GM23248 (cell line): Measurements from ENCODE around the gene PRAMEF33.
"Not testable (repeated sequence)": the region's sequence is repeated elsewhere in the genome, so short reads cannot be mapped to it uniquely, and the experiment has no call there.

Experiments
- EZH2 ChIP-seq: fragments of 200-600 bp; sonication (generic); IDR thresholded peaks from 2 replicates; pipeline ENCODE4 v1.6.1; 2018; ENCODE audit warnings: antibody characterized with exemption, mild to moderate bottlenecking; ENCODE audit not compliant: insufficient read depth, poor library complexity, severe bottlenecking
- EZH2phosphoT487 ChIP-seq: fragments of 200-600 bp; sonication (generic); IDR thresholded peaks from 2 replicates; pipeline ENCODE4 v1.6.1; 2018; ENCODE audit warnings: antibody characterized with exemption, moderate library complexity, mild to moderate bottlenecking, low read depth; ENCODE audit not compliant: insufficient read depth

GRCh38 chr1:13353476-13353875 lies 50.1 kb downstream of the PRAMEF33 start:
- TF ChIP-seq EZH2phosphoT487, EZH2: not testable (repeated sequence)
